Measurements from ENCODE around the gene TTC7B. TPM values are rescaled to one million over a fixed set of nuclear protein-coding genes. Genes with fewer than 3 reads are reported as not detected.

TTC7B gene
- polyA plus RNA-seq, 1 donor (not counting 4 experiments of a cell fraction or from before 2014, with no cell fraction given), result 21.4 TPM

DNA sequence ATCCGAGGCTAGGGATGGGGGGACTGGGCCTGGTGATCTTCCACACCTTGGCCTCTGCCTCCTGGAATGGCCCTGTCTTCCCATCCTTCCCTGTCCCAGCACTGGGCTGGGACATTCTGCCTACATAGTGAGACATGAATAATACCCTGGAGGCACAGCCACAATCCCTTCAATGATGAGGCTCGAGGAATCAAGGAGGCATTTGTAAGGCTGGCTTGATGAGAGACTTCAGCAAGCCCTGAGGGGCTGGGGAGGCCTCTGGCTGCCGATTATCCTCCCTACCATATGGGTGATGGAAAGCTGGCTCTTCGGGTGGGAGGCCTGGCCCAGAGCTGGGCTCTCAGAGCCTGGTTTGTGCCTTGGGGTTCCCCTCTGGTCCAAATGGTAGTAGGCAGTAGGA lies 326.9 kb downstream of the TTC7B start:
- Histone ChIP-seq H3K36me3 (ENCODE audit: control insufficient read depth in 2 of 2, extremely low read depth in 1 of 2, insufficient read depth in 2 of 2, low read length in 2 of 2) (no peaks in the 10 kb centered on the region), H3K79me2 (ENCODE audit: control insufficient read depth, insufficient read depth, low read length) (no peaks in the 10 kb centered on the region), H3K27me3 (ENCODE audit: control insufficient read depth, extremely low read depth, insufficient read depth, low read length) (peaks cover 2% of the 10 kb centered on the region), H3K4me2 (ENCODE audit: control insufficient read depth, extremely low read depth, insufficient read depth, low read depth, low read length) (no peak overlapping the region), H3K9ac (ENCODE audit: control insufficient read depth, extremely low read depth, insufficient read depth, low read length) (no peak overlapping the region), H3K9me1 (ENCODE audit: control insufficient read depth, extremely low read depth, insufficient read depth, low read length) (no peaks in the 10 kb centered on the region), H3K27ac (ENCODE audit: control insufficient read depth, insufficient read depth, low read length) (no peak overlapping the region), H2AFZ (ENCODE audit: control insufficient read depth, low read length) (no peak overlapping the region), H3K4me3 (ENCODE audit: control insufficient read depth in 2 of 3, extremely low read depth in 1 of 3, insufficient read depth in 2 of 3, low read depth in 1 of 3, low read length in 3 of 3) (no peak overlapping the region), H4K20me1 (ENCODE audit: control insufficient read depth, extremely low read depth, insufficient read depth, low read length) (no peaks in the 10 kb centered on the region), H3K9me3 (ENCODE audit: control insufficient read depth, low read depth, low read length) (no peaks in the 10 kb centered on the region), H3K4me1 (ENCODE audit: control insufficient read depth, extremely low read depth, insufficient read depth, low read length) (no peaks in the 10 kb centered on the region)
- no peak for TF ChIP-seq EZH2 (IDR thresholded peaks at IDR 0.05; ENCODE audit: low read length)
- TF ChIP-seq, protein P1, sequence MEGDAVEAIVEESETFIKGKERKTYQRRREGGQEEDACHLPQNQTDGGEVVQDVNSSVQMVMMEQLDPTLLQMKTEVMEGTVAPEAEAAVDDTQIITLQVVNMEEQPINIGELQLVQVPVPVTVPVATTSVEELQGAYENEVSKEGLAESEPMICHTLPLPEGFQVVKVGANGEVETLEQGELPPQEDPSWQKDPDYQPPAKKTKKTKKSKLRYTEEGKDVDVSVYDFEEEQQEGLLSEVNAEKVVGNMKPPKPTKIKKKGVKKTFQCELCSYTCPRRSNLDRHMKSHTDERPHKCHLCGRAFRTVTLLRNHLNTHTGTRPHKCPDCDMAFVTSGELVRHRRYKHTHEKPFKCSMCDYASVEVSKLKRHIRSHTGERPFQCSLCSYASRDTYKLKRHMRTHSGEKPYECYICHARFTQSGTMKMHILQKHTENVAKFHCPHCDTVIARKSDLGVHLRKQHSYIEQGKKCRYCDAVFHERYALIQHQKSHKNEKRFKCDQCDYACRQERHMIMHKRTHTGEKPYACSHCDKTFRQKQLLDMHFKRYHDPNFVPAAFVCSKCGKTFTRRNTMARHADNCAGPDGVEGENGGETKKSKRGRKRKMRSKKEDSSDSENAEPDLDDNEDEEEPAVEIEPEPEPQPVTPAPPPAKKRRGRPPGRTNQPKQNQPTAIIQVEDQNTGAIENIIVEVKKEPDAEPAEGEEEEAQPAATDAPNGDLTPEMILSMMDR (optimal IDR thresholded peaks at IDR 0.05 in 1 of 3, IDR thresholded peaks at IDR 0.05 in 1 of 3, conservative IDR thresholded peaks at IDR 0.05 in 1 of 3; ENCODE audit: extremely low read depth in 1 of 3, insufficient read depth in 2 of 3, low read length in 3 of 3), result no peak
- DNase-seq (ENCODE audit: low read depth, low spot score) (no peak), FAIRE-seq (no peak)
- dilution Hi-C loops (cut with MboI; ENCODE audit: extremely low pct_ligation_motif_present, low sequenced_read_pairs), result no loop called here

DNA sequence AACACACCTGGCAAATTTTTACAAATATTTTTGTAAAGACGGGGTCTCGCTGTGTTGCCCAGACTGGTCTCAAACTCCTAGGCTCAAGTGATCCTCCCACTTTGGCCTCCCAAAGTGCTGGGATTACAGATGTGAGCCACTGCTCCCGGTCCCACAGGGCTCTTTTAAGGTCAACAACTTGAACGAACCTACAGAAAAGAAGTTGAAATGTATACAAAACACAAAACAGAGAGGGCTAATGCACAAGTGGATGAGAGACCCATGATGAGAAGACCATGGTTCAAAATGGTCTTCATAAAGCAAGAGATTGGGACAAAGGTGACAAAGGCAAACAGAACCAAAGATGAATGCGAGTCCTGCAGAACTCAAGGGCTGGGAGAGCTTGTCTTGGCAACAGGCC lies 328.0 kb downstream of the TTC7B start:
- no peak overlapping the region for H3K4me3 ChIP-seq (ENCODE audit: control insufficient read depth in 2 of 3, extremely low read depth in 1 of 3, insufficient read depth in 2 of 3, low read depth in 1 of 3, low read length in 3 of 3)
- dilution Hi-C loops (cut with MboI; ENCODE audit: extremely low pct_ligation_motif_present, low sequenced_read_pairs), result no loop called here
- no peak overlapping the region for H3K4me2 ChIP-seq (ENCODE audit: control insufficient read depth, extremely low read depth, insufficient read depth, low read depth, low read length)
- no peaks in the 10 kb centered on the region for H3K4me1 ChIP-seq (ENCODE audit: control insufficient read depth, extremely low read depth, insufficient read depth, low read length)
- H3K79me2 ChIP-seq (ENCODE audit: control insufficient read depth, insufficient read depth, low read length), result no peaks in the 10 kb centered on the region
- no peak overlapping the region for H3K9ac ChIP-seq (ENCODE audit: control insufficient read depth, extremely low read depth, insufficient read depth, low read length)
- H2AFZ ChIP-seq (ENCODE audit: control insufficient read depth, low read length), result no peak overlapping the region
- no peak for FAIRE-seq
- no peak overlapping the region for H3K27ac ChIP-seq (ENCODE audit: control insufficient read depth, insufficient read depth, low read length)
- H3K36me3 ChIP-seq (ENCODE audit: control insufficient read depth in 2 of 2, extremely low read depth in 1 of 2, insufficient read depth in 2 of 2, low read length in 2 of 2), result no peaks in the 10 kb centered on the region
- H4K20me1 ChIP-seq (ENCODE audit: control insufficient read depth, extremely low read depth, insufficient read depth, low read length), result no peaks in the 10 kb centered on the region
- DNase-seq (ENCODE audit: low read depth, low spot score), result no peak
- H3K27me3 ChIP-seq (ENCODE audit: control insufficient read depth, extremely low read depth, insufficient read depth, low read length), result peaks cover 2% of the 10 kb centered on the region
- no peak for TF ChIP-seq EZH2 (IDR thresholded peaks at IDR 0.05; ENCODE audit: low read length)
- TF ChIP-seq, protein P1 (optimal IDR thresholded peaks at IDR 0.05 in 1 of 3, IDR thresholded peaks at IDR 0.05 in 1 of 3, conservative IDR thresholded peaks at IDR 0.05 in 1 of 3; ENCODE audit: extremely low read depth in 1 of 3, insufficient read depth in 2 of 3, low read length in 3 of 3), result no peak
- H3K9me3 ChIP-seq (ENCODE audit: control insufficient read depth, low read depth, low read length), result no peaks in the 10 kb centered on the region
- H3K9me1 ChIP-seq (ENCODE audit: control insufficient read depth, extremely low read depth, insufficient read depth, low read length), result no peaks in the 10 kb centered on the region

All from keratinocyte (primary cell).